ENCODE measurements around the gene UBE2S. TPM values are rescaled to one million over a fixed set of nuclear protein-coding genes. Genes with fewer than 3 reads are reported as not detected.

UBE2S gene
- total RNA-seq, 2 experiments from 2014 or later = 296 to 311 TPM

DNA sequence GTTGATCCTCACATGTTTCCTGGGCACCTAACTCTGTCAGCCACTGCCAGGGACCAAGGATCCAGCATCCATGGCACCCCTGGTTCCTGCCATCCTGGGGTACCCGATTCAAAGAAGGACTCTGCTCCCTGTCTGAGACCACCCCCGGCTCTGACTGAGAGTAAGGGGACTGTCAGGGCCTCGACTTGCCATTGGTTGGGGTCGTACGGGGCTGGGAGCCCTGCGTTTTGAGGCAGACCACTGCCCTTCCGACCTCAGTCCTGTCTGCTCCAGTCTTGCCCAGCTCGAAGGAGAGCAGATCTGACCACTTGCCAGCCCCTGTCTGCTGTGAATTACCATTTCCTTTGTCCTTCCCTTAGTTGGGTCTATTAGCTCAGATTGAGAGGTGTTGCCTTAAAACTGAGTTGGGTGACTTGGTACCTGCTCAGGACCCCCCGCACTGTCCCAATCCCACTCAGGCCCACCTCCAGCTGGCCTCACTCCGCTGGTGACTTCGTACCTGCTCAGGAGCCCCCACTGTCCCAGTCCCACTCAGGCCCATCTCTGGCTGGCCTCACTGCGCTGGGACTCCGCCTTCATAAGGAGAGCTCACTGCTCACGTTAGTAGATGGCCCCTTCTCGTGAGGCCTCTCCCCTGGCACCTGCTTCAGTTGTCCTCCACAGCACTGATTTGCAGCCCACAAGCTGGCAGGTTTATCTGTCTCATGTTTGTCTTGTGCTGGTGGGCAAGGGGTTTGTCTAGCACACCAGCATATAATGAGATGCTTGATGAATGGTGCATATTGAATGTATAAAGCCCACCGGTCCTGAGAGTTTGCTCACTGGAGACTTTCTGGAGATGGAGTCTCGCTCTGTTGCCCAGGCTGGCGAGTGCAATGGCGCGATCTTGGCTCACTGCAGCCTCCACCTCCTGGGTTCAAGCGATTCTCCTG lies 17.9 kb downstream of the UBE2S start:
- POLR2A ChIA-PET = interaction anchor here (1.2 to 3.6 kb wide), 3 partner anchors 12 to 18 kb away, joined by 5 to 14 read pairs (median 8); partner anchors contain the start of gene UBE2S
- CTCF ChIA-PET = interaction anchor here (2.0 kb wide), 1 partner anchor 88 kb away, joined by 6 read pairs; no protein-coding TSS in a partner anchor

DNA sequence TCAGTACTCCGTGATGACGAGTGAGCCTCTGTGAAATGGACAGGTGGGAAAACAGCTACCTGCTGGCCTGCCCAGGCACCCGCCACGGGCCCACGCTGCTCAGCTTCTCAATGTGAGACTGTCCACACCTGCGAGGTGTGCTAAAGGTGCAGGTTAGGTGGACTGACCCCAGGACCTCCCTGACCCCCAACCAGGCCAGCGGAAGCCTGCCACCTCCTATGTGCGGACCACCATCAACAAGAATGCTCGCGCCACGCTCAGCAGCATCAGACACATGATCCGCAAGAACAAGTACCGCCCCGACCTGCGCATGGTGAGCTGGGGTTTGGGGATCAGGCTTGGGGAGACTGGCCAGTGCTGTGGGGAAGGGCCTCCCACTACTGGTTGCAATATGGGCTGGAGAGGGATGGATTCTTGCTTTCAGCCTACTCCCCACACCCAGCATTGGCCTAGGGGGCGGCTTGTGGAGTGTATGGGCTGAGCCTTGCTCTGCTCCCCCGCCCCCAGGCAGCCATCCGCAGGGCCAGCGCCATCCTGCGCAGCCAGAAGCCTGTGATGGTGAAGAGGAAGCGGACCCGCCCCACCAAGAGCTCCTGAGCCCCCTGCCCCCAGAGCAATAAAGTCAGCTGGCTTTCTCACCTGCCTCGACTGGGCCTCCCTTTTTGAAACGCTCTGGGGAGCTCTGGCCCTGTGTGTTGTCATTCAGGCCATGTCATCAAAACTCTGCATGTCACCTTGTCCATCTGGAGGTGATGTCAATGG lies 19.7 kb downstream of the UBE2S start:
- POLR2A ChIA-PET = interaction anchor here (1.2 to 3.6 kb wide), 6 partner anchors 14 to 133 kb away, joined by 3 to 16 read pairs (median 6); partner anchors contain the start of gene UBE2S
- CTCF ChIA-PET = interaction anchor here (0.9 kb wide), 1 partner anchor 20 kb away, joined by 3 read pairs; the partner anchor contains the start of gene UBE2S

DNA sequence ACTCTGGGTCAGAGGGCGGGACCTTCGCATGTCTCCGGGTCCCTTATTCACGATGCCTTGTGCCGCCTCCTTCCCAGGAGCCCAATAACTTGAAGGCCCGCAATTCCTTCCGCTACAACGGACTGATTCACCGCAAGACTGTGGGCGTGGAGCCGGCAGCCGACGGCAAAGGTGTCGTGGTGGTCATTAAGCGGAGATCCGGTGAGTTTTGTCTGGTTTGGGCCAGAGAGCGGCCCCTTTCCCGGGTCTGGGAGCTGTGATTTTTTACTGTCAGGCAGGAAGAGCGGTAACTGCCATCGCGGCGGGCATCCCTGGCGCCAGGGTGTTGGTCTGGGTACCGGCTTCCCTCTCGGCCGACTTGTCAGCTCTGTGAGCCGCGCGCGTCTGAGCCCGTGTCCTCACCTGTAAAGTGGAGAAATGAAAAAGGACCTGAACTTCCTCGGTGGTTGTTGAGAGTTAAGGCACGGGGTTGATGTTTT lies 21.1 kb downstream of the UBE2S start:
- ChIA-PET CTCF (interaction anchor here (1.2 kb wide), 1 partner anchor 85 kb away, joined by 3 read pairs; no protein-coding TSS in a partner anchor), POLR2A (interaction anchor here (0.9 to 2.1 kb wide), 5 partner anchors 11 to 132 kb away, joined by 3 to 16 read pairs (median 5); partner anchors contain the start of genes KMT5C and UBE2S)

DNA sequence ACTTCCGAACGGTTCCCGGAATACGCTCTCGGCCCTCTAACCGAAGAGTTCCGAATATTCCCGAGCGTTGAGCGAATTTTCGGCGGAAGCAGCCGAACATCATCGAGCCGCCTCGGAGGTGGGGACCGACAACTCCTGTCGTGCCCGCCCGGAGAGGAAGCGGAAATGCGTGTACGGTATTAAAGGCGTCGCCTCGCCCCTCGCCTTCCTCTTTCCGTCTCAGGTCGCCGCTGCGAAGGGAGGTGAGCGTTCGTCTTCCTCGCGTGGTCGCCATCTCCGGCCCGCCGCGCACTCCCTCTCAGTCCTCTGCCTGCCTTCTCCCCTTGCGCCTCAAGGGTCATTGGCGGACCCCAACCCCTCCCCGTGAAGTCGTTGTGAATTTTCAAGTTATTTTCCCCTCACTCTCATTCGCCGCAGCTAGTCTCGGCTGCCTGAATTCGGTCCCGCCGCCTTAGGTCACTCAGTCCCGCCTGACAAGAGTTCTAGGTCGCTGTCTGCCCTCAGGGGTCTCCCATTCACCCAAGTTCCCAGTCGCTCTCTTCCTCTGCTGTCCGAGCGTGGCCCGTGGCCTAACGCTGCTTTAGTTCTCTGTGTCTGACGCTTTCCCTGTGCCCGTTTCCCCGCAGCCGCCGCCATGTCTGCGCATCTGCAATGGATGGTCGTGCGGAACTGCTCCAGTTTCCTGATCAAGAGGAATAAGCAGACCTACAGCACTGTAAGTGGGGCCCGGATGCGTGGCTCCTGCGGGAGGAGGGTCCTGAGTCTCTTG lies 21.7 kb downstream of the UBE2S start, which contains the start of gene RPL28:
TSS of gene RPL28 (plus strand) at position 209 of the 769 bp plus-strand sequence. CDS start at position 635, 426 bp downstream.
- ChIA-PET POLR2A (interaction anchor here (0.9 to 2.1 kb wide), 3 partner anchors 11 to 46 kb away, joined by 3 to 16 read pairs (median 6); partner anchors contain the start of genes KMT5C and UBE2S), CTCF (interaction anchor here (1.2 kb wide), 1 partner anchor 84 kb away, joined by 3 read pairs; no protein-coding TSS in a partner anchor)

DNA sequence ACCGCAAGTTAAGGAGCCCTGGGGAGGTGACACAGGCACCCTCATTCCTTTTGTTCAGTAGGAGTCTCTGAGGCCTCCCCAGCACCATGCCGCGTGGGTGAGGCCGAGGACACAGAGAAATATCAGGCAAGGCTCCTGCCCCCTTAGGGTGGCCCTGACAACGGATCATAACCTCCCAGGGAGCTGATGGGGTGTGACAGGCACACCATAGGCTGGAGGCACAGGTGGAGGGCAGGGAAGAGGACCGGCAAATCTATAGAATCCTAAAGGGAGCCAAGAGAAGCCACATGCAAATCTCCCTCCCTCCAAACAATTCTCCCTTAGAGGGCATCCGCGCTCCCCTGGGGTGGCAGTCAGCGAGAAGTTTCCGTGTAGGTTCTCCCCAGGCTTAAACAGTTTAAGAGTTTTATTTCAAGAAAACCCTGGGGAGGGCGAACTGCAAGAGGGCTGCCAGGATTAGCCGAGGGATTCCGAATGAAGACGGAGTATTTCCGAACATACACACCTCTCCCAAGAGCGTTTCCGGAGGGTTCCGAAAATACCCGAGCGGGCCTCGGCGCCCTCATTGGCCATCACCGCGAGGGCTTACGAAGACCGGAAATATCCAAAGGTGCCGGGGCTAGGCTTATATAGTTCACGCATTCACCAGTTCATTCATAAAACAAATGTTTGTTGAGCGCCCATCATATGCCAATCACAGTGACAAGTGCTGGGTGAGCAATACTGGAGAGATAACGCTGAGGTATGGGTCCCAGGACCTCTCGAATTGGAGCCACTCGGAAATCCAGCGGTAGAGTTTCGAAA lies 22.5 kb downstream of the UBE2S start:
- CTCF ChIA-PET = interaction anchor here (1.0 to 2.3 kb wide), 8 partner anchors 22 to 269 kb away, joined by 3 to 17 read pairs (median 6); partner anchors contain the start of gene UBE2S
- POLR2A ChIA-PET = interaction anchor here (0.7 to 2.9 kb wide), 12 partner anchors 12 to 240 kb away, joined by 3 to 26 read pairs (median 5); partner anchors contain the start of genes HSPBP1, KMT5C, PPP6R1 and UBE2S

DNA sequence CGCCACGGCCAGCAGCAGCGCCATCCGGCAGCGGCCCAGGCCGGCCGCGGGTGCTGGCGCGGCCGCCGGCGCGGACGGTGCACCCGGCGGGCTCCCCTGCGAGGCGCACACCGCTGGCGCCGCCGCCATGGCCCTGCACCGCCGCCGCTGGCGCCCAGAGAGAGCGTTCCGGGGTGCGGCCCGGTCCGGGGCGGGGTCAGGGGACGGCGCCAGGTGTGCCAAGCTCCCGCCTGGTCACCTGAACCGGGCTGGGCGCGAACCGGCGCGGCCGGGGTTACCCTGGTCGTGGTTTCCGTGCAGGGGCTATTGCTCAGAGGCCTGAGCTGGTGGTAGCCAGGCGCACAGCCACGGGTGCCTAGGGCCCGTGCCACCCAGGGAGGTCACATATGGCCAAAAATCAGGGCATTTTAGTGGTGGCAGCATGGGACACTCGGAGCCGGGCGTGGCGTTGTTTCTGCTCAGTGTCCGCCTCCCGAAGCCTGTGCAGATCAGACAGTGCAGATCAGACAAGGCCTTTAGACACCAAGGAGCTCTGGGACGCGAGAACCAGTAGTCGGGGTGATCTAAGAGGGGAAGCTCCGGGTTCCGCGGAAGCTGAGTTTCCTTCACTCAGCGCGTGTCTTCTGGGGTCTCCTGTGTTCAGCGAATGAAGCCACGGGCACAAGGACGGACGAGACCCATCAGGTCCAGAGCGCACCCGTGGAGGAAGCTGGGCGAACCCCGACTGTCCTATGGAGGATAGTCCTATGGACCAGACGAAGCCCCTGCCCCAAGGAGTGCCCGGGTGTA lies 23.3 kb downstream of the UBE2S start, which contains the start of gene TMEM238:
TSS of gene TMEM238 (minus strand) at position 162 of the 789 bp plus-strand sequence. CDS start at position 129, 33 bp downstream.
- CTCF ChIA-PET = interaction anchor here (0.9 to 2.3 kb wide), 8 partner anchors 23 to 270 kb away, joined by 3 to 17 read pairs (median 6); partner anchors contain the start of gene UBE2S
- POLR2A ChIA-PET = interaction anchor here (0.7 to 2.9 kb wide), 14 partner anchors 8 to 240 kb away, joined by 3 to 26 read pairs (median 4); partner anchors contain the start of genes HSPBP1, KMT5C, PPP6R1 and UBE2S

DNA sequence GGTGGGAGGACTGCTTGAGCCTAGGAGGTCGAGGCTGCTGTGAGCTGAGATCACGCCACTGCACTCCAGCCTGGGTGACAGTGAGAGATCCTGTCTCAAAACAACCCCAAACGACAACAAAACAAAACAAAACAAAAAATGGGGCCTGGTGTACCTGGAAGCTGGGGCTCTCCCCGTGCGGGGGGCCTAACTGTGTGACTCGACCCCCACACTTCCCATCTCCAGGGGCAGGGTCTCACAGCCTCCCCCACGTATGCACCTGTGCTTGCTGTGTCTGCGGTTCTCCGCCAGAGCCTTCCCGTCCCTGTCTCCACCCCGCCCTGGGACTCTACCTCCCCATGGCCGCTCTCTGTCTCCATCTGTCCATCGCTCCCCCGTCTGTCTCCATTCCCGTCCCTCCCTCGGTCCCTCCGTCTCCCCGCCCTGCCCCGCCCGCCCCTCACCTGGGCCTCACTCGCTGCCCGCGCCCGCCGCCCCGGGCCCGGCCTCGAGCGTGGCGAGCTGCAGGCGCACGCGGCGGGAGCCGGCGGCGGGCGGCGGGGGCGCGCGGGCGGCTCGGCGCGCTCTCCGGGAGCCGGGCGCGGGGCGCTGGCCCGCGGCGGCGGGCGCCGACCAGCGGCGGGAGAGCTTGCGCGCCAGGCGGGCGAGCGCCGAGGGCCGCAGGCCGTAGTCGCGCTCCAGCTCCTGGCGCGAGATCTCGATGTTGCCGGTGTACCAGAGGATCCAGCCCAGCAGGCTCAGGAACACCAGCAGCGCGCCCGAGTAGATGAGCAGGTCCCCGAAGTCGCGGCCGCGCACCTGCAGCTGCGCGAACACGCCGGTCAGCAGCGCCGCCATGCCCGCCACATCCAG lies 24.1 kb downstream of the UBE2S start:
- CTCF ChIA-PET = interaction anchor here (0.9 to 2.3 kb wide), 6 partner anchors 25 to 243 kb away, joined by 3 to 17 read pairs (median 6); no protein-coding TSS in a partner anchor
- POLR2A ChIA-PET = interaction anchor here (0.6 to 2.9 kb wide), 12 partner anchors 8 to 129 kb away, joined by 3 to 26 read pairs (median 4); partner anchors contain the start of genes HSPBP1, KMT5C, PPP6R1 and UBE2S

DNA sequence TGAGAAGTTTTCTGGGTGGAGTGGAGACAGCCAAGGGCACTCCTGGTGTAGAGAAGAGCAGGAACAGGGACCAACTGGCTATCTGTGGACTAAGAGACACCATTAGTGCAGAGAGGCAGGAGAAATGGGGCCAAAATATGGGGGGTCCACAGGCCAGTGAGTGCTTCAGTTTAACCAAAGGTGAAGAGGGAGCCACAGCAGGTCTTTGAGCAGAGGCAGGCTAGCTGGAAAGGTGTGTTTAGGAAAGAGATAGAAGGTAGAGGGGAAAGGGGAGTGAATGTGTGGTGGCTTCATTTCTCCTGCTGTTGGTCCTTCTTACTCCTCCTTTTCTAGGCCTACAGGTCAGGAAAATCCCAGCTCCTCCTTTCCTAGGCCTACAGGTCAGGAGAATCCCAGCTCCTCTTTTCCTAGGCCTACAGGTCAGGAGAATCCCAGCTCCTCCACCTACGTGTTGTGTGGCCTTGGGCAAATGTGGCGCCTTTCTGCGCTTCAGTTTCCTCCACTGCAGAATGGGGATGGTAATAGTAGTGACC lies 25.0 kb downstream of the UBE2S start:
- ChIA-PET POLR2A (interaction anchor here (2.3 to 2.9 kb wide), 4 partner anchors 24 to 128 kb away, joined by 8 to 26 read pairs (median 18); partner anchors contain the start of genes HSPBP1, KMT5C and UBE2S), CTCF (interaction anchor here (1.0 kb wide), 1 partner anchor 242 kb away, joined by 3 read pairs; no protein-coding TSS in a partner anchor)

DNA sequence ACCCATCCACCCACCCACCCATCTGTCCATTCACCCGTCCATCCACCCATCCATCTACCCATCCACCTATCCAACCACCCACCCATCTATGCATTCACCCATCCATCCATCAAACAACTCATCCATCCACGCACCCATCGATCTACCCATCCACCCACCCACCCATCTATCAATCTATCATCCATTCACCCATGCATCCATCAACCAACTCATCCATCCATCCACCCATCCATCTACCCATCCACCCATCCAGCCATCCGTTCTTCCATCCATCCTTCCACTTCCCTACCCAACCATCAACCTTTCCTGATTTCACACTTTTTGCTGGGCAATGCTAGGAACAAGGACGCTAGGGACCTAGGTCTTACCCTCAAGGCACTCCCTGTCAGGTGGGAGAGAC lies 25.6 kb downstream of the UBE2S start:
- POLR2A ChIA-PET = no interaction called here
- CTCF ChIA-PET = no interaction called here

DNA sequence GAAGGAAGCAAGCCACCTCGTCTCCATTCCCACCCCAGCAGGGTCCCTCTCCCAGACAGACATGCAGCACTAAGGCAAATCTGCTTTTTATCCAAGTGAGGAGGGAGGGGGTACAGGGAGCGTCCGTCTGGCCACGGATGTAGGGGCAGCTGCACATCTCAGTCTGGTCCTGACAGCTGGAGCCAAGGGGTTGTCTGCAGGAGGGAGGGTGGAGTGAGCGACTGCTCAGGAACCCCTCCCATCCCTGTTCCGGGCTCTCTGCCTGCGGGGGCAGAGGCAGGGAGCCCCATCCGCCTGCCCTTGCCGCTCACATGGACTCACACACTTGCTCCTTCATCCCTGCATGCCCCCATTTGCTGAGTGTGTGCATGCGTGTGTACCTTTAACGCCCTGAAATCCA lies 28.4 kb downstream of the UBE2S start:
- ChIA-PET POLR2A (no interaction called here), CTCF (no interaction called here)

DNA sequence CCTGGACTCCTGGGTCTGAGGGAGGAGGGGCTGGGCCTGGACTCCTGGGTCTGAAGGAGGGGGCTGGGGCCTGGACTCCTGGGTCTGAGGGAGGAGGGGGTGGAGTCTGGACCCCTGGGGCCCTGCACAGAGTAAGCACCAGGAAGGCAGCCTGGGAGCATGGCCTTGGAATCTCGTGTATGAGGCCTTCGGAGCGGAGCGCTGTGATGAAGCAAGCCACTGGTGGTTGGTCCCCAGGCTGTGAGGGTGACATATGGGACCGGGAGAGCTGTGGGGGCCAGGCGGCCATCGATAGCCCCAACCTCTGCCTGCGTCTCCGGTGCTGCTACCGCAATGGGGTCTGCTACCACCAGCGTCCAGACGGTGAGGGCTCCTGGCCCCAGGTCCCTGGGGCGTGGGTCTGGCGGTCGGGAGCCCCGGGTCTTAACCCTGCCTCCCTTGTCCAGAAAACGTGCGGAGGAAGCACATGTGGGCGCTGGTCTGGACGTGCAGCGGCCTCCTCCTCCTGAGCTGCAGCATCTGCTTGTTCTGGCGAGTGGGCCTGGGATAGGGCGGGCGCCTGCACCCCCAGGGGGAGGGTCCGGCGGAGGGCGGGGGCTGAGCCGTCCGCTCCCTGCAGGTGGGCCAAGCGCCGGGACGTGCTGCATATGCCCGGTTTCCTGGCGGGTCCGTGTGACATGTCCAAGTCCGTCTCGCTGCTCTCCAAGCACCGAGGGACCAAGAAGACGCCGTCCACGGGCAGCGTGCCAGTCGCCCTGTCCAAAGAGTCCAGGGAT lies 30.0 kb downstream of the UBE2S start:
- CTCF ChIA-PET = interaction anchor here (1.5 kb wide), 1 partner anchor 85 kb away, joined by 3 read pairs; no protein-coding TSS in a partner anchor

DNA sequence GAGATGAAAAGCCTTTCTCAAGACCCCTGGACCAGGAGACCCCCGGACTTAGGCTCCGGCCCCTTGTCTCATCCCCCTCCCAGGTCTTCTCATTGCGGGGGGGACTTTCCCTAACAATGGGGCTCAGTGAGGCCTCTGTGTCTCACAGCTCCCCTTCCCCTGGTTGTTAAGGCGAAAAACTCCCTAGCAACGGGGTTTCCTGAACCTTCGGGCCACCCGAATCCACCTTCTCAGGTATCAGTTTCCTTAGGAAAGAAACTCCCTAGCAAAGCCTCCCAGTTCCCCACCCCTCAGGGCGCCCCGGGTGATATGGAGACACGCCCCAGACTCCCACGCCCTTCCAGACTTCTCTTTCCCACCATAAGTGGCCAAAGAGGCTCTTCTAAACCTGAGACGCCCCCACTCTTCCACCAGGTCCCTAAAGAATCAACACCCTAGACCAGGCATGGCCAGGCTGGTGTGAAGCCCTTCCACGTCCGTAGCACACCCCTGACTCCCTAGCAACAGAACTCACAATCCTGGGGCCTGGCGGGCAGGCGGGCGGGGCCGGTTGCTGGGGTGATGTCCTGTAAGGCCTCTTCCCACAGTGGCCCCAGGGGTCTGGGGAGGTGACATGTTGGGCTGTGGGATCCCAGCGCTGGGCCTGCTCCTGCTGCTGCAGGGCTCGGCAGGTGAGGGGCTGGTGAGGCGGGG lies 31.2 kb downstream of the UBE2S start, which contains the start of gene TMEM190:
TSS of gene TMEM190 (plus strand) at position 586 of the 693 bp plus-strand sequence. CDS start at position 614, 28 bp downstream.
- ChIA-PET CTCF (interaction anchor here (1.5 kb wide), 1 partner anchor 84 kb away, joined by 3 read pairs; no protein-coding TSS in a partner anchor), POLR2A (interaction anchor here (1.0 kb wide), 1 partner anchor 8 kb away, joined by 3 read pairs; the partner anchor contains the start of gene TMEM238)

More for the DNA sequence above, 30.0 kb downstream of the UBE2S start:
- POLR2A ChIA-PET = no interaction called here
